ENCODE data around the gene TMEM86B.

Gene TMEM86B

DNA sequence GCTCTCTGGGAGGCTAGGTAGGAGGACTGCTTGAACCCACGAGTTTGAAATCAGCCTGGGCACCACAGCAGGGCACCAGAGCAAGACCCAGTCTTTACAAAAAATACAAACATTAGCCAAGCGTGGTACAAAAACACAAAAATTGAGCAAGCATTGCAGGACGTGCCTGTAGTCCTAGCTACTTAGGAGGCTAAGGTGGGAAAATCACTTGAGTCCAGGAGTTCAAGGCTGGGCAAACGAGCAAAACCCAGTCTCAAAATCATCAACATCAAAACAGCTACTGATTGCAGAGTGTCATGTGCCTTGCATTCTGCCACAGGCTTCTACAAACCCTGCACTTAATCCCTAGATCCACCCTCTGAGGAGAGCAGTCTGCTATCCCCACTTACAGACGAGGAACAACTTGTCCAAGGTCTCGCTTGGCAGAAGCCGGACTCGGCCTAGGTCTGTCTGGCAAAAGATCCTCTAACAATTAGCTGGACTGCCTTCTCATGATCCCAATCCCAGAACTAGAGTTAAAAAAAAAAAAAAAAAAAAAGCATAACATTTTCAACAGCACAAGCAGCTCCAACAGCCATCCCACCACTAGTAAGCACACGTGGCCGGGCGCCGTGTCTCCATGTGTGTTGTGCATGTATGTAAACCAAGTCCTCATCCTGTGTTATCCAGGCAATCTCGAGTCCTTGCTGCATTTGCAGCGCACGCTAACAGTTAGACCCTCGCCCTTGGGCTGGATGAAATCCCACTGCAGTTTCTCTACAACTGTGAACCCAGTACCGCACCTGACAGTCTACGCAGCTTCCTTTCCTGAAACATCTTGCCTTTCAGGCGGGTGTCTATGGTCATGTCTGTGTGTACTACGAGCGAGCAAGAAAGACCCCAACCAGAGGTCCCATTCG is 28.2 kb upstream of the TMEM86B start:
- no peak for DNase-seq

- no peak for DNase-seq
Observed at GRCh38 chr19:55255618-55256423, 27.3 kb upstream of the TMEM86B start.

GRCh38 chr19:55254625-55254977 is 26.0 kb upstream of the TMEM86B start:
- DNase-seq = no peak

GRCh38 chr19:55253842-55254624 is 25.5 kb upstream of the TMEM86B start:
- DNase-seq = peak; percentile 53

DNA sequence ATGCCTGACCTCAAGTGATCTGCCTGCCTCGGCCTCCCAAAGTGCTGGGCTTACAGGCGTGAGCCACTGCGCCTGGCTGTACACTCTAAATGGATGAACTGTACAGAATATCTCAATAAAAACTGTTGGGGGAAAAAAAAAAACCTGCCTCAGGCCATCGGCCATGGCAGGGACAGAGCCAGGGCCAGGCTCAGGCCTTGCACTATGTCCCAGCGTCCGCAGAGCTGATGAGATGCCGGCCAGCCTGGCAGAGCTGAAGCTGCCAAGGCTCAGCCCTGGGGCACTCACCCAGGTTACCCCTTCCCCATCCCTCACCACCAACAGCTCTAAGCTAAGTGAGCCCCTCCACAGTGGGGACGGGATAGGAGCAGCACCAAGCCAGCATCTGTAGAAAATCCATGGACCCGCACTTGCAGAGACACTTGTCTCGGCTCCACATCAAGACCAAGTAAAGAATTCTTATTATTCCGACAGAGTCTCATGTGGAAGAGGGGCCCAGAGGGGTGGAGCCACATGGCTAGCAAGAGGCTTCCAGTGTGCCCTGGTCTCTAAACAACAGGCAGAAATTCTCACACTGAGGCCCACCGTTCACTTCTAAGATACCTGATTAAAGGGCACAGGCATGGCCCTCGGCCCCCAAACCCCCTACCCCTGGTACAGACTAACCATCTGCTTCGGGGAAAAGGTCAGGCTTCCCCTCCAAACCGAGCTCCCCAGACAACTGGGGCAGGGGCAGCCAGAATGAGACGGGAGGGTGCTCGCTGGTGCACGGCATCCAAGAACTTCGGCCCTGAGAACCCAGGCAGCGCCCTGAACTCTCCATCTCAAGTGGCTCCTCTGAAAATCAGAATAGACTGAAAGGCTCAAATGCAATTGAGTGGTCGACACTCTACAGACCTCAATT is 24.4 kb upstream of the TMEM86B start:
- no peak for DNase-seq

- DNase-seq = no peak
Observed at GRCh38 chr19:55251341-55252081, 22.9 kb upstream of the TMEM86B start.

- no peak for DNase-seq
Observed at GRCh38 chr19:55250262-55251036, 21.9 kb upstream of the TMEM86B start.

DNA sequence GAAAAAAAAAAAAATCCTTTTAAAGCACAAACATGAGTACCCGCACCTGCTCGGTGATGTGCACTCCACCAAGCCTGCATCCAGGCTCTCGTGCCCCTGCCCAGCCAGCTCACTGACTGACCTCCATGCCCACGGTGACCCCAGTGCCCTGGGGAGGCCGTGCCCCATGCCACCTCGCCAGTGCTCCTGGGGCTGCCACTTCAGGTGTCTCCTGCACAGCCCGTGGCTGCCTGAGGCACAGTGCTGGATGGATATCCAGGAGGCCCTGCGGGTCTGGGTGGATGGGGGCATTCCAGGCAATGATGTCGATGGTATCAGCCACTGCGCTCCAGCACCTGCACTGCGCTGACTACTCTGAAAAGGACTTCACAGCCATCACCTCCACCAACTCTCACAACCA is 21.3 kb upstream of the TMEM86B start:
- no peak for DNase-seq

GRCh38 chr19:55248704-55249103 is 20.1 kb upstream of the TMEM86B start:
- no peak for DNase-seq

DNA sequence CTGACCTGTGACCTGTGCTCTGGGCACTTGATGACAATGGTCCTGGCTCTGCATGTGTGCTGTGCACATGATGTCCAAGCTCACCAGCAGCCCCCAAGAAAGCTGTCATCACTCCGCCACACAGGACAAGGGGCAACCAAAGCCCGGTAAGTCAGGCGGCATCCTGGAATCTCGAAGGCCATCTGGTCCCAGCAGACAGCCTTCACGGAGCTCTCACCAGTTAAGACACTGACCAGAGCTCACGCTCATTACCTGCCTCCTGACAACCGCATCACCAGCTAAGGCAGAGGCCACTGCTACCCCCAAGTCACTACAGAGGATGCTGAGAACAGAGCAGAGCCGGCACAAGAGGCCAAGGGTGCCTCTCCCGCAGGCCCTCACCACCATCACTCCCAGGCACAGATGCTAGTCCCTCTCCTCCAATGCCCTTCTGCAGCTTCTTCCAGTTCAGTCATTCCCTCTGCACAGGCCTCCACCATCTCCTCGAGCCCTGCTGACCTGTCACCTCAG is 19.7 kb upstream of the TMEM86B start:
- DNase-seq = no peak

DNA sequence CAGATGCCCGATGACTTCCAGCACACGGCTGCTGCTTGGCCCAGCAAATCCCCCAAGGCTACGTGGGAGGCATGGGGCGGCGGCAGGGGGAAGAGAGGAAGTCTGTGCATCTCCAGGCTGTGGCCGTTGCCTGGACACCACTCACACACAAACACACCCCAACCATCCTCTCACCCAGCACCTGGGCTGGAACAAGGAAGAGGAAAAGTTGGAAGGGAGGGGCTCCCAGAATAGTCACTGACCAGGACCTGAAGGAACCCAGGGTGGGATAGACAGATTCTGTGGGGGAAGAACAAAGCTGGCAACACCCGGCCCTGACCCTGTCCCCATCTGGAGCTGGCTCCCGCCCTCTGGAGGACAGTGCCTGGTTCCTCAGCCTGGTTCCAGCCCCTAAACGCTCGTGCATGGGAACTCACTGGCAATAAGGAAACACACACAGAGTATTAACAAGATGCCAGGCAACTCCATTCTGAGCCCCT is 19.1 kb upstream of the TMEM86B start:
- no peak for DNase-seq

DNA sequence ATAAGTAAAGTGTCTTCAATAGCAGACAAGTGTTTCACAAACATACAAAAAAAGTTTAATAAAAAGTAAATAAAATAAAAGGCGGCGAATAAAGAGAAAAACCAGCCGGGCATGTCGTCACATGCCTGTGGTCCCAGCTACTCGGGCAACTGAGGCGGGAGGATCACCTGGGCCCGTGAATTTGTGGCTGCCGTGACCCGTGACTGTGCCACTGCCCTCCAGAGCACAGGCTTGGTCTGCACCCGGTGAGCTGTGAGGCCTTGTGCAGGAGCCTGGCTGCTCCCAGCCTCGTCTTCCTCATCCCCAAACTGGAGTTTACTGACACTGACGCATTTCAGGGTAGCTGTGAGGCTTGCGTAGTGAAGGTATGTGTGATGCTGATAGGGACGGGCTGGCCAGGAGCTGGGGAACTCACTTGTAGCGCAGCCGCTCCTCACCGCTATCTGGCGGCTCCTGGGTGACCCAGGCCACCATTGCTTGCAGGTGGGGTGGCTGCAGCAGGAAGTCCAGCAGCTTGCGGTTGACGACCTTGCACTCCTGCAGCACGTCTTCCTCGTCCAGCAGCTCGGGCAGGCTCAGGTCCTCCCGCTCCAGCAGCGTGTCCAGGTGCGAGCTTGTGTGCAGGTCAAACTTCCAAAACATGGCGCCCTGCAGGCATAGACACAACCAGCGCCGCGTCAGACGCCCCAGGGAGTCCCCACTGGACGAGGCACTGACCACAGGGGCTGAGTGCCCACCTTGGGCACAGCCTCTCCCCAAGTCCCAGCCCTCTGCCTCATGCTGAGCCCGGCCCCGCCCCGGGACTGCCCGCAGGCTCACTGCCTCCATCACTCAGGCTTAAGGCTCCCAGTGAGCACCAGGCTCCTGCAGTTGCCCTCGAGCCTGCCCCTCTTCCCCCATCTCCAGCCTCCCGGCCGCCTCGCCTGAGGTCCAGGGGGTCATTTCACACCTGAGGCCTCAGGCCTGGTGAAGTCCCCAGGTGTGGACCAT is 18.2 kb upstream of the TMEM86B start:
- DNase-seq = no peak

GRCh38 chr19:55245236-55245904 is 16.8 kb upstream of the TMEM86B start:
- DNase-seq = no peak

- no peak for DNase-seq
Observed at GRCh38 chr19:55244004-55244680, 15.6 kb upstream of the TMEM86B start.

GRCh38 chr19:55242517-55242916 is 14.0 kb upstream of the TMEM86B start:
- no peak for DNase-seq

GRCh38 chr19:55241935-55242464 is 13.4 kb upstream of the TMEM86B start:
- no peak for DNase-seq

DNA sequence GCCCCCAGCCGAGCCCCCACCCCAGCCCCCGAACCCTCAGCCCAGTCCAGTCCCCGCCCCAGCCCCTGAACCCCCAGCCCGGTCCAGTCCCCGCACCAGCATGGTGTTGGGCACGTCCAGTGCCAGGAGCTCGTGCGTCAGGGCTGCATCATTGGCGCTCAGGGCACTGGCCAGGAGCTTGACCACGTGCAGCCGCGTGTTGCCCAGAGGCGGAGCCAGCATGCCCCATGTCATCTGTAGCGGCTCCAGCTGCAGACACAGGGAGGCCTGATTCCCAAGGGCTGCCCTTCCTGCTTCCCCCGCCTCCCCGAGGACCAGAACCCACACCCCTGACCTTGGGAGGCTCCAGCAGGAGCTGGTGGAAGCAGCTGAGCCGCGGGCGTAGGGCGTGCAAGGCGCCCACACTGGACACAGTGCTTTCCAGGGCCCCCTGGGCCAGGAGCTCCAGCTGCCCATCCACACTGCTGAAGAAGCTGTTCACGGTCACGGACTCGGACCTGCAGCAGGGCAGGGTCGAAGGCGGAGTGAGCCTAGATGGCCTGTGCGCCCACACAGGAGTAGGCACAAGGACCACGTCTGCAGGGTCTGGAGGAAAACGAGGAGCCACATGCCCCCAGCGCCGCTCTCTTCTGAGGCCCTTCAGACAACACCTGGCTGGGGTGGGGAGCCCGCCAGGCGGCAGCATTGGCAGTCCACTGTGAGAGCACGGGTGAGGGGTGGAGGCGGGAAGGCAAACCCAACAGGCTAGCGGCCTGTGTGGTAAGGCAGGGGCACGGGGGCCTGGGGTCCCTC is 12.8 kb upstream of the TMEM86B start:
- no peak for DNase-seq

All from NCI-H748 treated with DMSO at 0.1 percent for 48 hours (cell line).